Spleen (tissue), 7 donors: ENCODE data around the gene NCKIPSD.

Experiments used
- POLR2A ChIP-seq, 3 donors: fragments of 450-650 bp; IDR thresholded peaks; one replicate each; pipeline ENCODE4 v1.5.1; 2017; ENCODE audit warnings: antibody characterized with exemption in 3 of 3, mild to moderate bottlenecking in 1 of 3
- TF ChIP-seq, protein P1 (sequence below), 11 experiments: fragments of 200-600 bp in 7 of 11; fragments of 450-650 bp in 4 of 11; sonication (generic) in 4 of 11; IDR thresholded peaks in 8 of 11; conservative IDR thresholded peaks in 3 of 11; 1 replicate in 7 of 11; 2 replicates in 4 of 11; pipeline versions ENCODE4 v1.4.0 to v1.8.0; 2016 to 2021; ENCODE audit warnings: antibody characterized with exemption in 11 of 11, inconsistent platforms in 4 of 11, mild to moderate bottlenecking in 1 of 11
- donor health status: DM: no; HTN: no; CAD: no; lungs with moderate emphysema.
- donor health status: DM: no; HTN: no; CAD: no.
- donor health status: DM: no; HTN: no; CAD: no.

DNA sequence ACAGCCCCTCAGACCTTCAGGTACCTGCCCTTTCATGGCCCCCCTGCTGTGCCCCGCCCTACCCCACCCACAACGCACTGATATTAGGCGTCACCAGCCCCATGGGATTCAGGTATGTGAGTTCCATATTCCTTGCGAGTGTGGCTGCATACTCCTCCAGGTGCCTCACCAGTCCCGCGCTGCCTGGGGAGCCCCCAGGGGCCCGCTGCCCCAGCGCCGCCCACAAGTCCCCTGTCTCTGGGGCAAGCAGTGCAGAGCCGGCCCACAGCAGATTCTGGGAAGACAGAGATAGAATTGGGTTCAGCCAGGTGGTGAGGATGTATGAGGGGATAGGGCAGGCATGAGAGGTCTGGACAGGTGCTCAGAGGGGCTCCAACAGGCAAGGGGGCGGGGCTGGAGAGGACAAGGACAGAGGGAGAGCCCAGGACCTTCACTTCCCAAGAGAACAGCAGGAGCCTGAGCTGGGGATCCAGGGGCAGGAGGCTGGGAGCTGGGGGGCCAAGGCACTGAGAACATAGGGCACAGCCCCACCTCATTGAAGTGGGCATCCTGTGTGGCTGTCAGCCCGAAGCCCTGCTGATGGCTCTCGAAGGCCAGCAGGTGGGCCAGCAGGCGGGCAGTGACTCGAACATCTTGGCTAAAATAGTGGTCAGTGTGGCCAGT is 37.4 kb downstream of the NCKIPSD start:
- TF ChIP-seq, protein P1, sequence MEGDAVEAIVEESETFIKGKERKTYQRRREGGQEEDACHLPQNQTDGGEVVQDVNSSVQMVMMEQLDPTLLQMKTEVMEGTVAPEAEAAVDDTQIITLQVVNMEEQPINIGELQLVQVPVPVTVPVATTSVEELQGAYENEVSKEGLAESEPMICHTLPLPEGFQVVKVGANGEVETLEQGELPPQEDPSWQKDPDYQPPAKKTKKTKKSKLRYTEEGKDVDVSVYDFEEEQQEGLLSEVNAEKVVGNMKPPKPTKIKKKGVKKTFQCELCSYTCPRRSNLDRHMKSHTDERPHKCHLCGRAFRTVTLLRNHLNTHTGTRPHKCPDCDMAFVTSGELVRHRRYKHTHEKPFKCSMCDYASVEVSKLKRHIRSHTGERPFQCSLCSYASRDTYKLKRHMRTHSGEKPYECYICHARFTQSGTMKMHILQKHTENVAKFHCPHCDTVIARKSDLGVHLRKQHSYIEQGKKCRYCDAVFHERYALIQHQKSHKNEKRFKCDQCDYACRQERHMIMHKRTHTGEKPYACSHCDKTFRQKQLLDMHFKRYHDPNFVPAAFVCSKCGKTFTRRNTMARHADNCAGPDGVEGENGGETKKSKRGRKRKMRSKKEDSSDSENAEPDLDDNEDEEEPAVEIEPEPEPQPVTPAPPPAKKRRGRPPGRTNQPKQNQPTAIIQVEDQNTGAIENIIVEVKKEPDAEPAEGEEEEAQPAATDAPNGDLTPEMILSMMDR (IDR thresholded peaks at IDR 0.05 in 8 of 11, conservative IDR thresholded peaks at IDR 0.05 in 3 of 11): no peak
- TF ChIP-seq POLR2A (IDR thresholded peaks at IDR 0.05): no peak
